HCT116 (cell line): ENCODE data around the gene GALP. TPM values are rescaled to one million over a fixed set of nuclear protein-coding genes. Genes with fewer than 3 reads are reported as not detected.
"Not testable (repeated sequence)": the region's sequence is repeated elsewhere in the genome, so short reads cannot be mapped to it uniquely, and the experiment has no call there.

Experiments used
- ATAC-seq: fragments of 200-7000 bp; cut with Tn5 transposase; 2 replicates; pipeline ENCODE4 v1.9.1; 2020; ENCODE audit warnings: mild to moderate bottlenecking, moderate library complexity
- BruUV-seq: library from RNA; stranded (reverse); fragments of 400-500 nt; replicated peaks from 2 replicates; lab custom pipeline; 2021; lab: Mats Ljungman, UMichigan
- CTCF ChIA-PET: fragments of 300-600 bp; sonication (Branson Sonifier 250); formaldehyde crosslinking; loops from one replicate; lab custom pipeline; 2021; ENCODE audit warnings: antibody characterized with exemption; lab: Charles Lee
- POLR2A ChIA-PET: fragments of 300-600, 350-600 bp; sonication (Branson Sonifier 250); formaldehyde crosslinking; loops from one replicate; lab custom pipeline; 2021; ENCODE audit warnings: antibody characterized with exemption; lab: Charles Lee
- RAD21 ChIA-PET, 2 experiments: fragments of 300-600 bp; sonication (Branson Sonifier 250); formaldehyde crosslinking; loops; one replicate each; lab custom pipeline; 2023; ENCODE audit warnings: low total read pairs in 2 of 2; ENCODE audit not compliant: uncharacterized antibody in 2 of 2, unreplicated experiment in 2 of 2, low non-redundant PET in 1 of 2; lab: Charles Lee
- DNase-seq: peaks from one replicate; pipeline ENCODE4 v3.0.0-alpha.2; 2010; ENCODE audit warnings: low read depth, low spot score
- H2AFZ ChIP-seq: fragments of 200-600 bp; shearing (Covaris generic), sonication (generic); 2 replicates; pipeline ENCODE4 v1.6.1; 2017; ENCODE audit warnings: low read depth, mixed run types, mixed read lengths, antibody characterized with exemption, low read length; ENCODE audit not compliant: poor library complexity, severe bottlenecking
- H3K27ac ChIP-seq: 2 replicates; pipeline ENCODE4 v1.5.1; 2012; ENCODE audit warnings: low read depth, low read length
- H3K27me3 ChIP-seq: fragments of 200-600 bp; sonication (generic); 2 replicates; pipeline ENCODE4 v1.6.1; 2016; ENCODE audit warnings: mixed run types, low read length, mixed read lengths; ENCODE audit not compliant: insufficient read depth
- H3K36me3 ChIP-seq, 2 experiments: fragments of 200-500 bp in 1 of 2; fragments of 200-600 bp in 1 of 2; sonication (Bioruptor generic) in 1 of 2; sonication (generic) in 1 of 2; 2 replicates each; pipeline versions ENCODE4 v1.5.1 to v1.6.1; 2014 to 2016; ENCODE audit warnings: low read length in 2 of 2, inconsistent platforms in 1 of 2, mixed read lengths in 1 of 2, mixed run types in 1 of 2; ENCODE audit not compliant: insufficient read depth in 2 of 2, control insufficient read depth in 1 of 2
- H3K4me1 ChIP-seq, 2 experiments: fragments of 200-600 bp in 1 of 2; sonication (generic) in 1 of 2; 2 replicates each; pipeline versions ENCODE4 v1.5.1 to v1.6.1; 2012 to 2017; ENCODE audit warnings: low read length in 2 of 2, inconsistent platforms in 1 of 2, mild to moderate bottlenecking in 1 of 2, mixed read lengths in 1 of 2, mixed run types in 1 of 2, moderate library complexity in 1 of 2; ENCODE audit not compliant: insufficient read depth in 2 of 2, control insufficient read depth in 1 of 2
- H3K4me2 ChIP-seq: fragments of 200-600 bp; sonication (generic); 2 replicates; pipeline ENCODE4 v1.6.1; 2017; ENCODE audit warnings: mixed run types, low read length, mixed read lengths
- H3K4me3 ChIP-seq, 2 experiments: fragments of 200-600 bp in 1 of 2; sonication (generic) in 1 of 2; replicated peaks in 1 of 2; 2 replicates each; pipeline ENCODE4 v1.5.1; 2011 to 2016; ENCODE audit warnings: low read length in 2 of 2, control low read depth in 1 of 2, low read depth in 1 of 2, mild to moderate bottlenecking in 1 of 2, mixed read lengths in 1 of 2, mixed run types in 1 of 2
- H3K79me2 ChIP-seq: fragments of 200-600 bp; sonication (generic); 2 replicates; pipeline ENCODE4 v1.6.1; 2017; ENCODE audit warnings: mild to moderate bottlenecking, mixed run types, low read length, moderate library complexity, mixed read lengths; ENCODE audit not compliant: insufficient read depth
- H3K9ac ChIP-seq: fragments of 200-600 bp; sonication (generic); 2 replicates; pipeline ENCODE4 v1.6.1; 2016; ENCODE audit warnings: low read length, mixed read lengths
- H3K9me2 ChIP-seq: fragments of 200-600 bp; sonication (generic), shearing (Covaris generic); 2 replicates; pipeline ENCODE4 v1.6.1; 2017; ENCODE audit warnings: mixed run types, mild to moderate bottlenecking, moderate library complexity; ENCODE audit not compliant: insufficient read depth
- H3K9me3 ChIP-seq, 2 experiments: fragments of 200-500 bp in 1 of 2; fragments of 200-600 bp in 1 of 2; sonication (Bioruptor generic) in 1 of 2; sonication (generic) in 1 of 2; 2 replicates each; pipeline ENCODE4 v1.6.1; 2014 to 2017; ENCODE audit warnings: low read length in 2 of 2, mixed read lengths in 2 of 2, inconsistent platforms in 1 of 2, low read depth in 1 of 2, mild to moderate bottlenecking in 1 of 2, mixed run types in 1 of 2, moderate library complexity in 1 of 2; ENCODE audit not compliant: control insufficient read depth in 1 of 2, insufficient read depth in 1 of 2
- H4K20me1 ChIP-seq: fragments of 200-600 bp; sonication (generic), shearing (Covaris generic); 2 replicates; pipeline ENCODE4 v1.6.1; 2017; ENCODE audit warnings: mixed run types, mild to moderate bottlenecking, moderate library complexity; ENCODE audit not compliant: insufficient read depth
- RAD21 ChIP-seq: IDR thresholded peaks from 2 replicates; pipeline ENCODE4 v1.6.1; 2012; ENCODE audit warnings: low read depth, mild to moderate bottlenecking
- intact Hi-C: fragments of 100-400 bp; cut with micrococcal nuclease; formaldehyde crosslinking; loops from 2 replicates; pipeline ENCODE4 v1.10.0; 2022
- total RNA-seq: library from RNA; stranded (reverse); gene quantifications from one replicate; pipeline ENCODE4 v1.2.1, GENCODE V29; 2021; ENCODE audit not compliant: unreplicated experiment
- TF ChIP-seq, protein P1 (sequence below), 3 experiments: fragments of 200-600 bp in 1 of 3; sonication (generic) in 1 of 3; IDR thresholded peaks in 2 of 3; conservative IDR thresholded peaks in 1 of 3; 2 replicates each; pipeline ENCODE4 v1.5.1; 2012 to 2017; ENCODE audit warnings: low read depth in 2 of 3, low read length in 2 of 3, antibody characterized with exemption in 1 of 3, borderline replicate concordance in 1 of 3, control low read depth in 1 of 3, mild to moderate bottlenecking in 1 of 3, mixed read lengths in 1 of 3, mixed run types in 1 of 3, moderate library complexity in 1 of 3; ENCODE audit not compliant: insufficient read depth in 1 of 3

Gene GALP
- total RNA-seq, 1 experiment from 2014 or later: not detected

DNA sequence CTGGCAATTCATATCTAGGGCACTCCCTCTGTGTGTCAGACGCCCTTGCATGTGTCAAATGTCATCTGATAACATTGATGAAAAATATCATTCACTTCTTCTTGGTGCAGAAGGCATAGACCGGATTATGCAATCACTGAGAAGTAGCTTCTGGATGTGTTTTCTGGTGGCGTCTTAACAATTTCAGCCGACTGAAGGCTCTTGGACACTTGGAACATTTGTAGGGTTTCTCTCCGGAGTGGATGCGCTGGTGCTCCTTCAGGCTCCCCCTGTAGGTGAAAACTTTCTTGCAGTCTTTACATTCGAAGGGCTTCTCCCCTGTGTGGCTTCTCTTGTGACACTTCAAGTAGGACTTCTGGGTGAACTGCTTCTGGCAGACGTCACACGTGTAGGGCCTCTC lies 45.6 kb downstream of the GALP start:
- H3K79me2 ChIP-seq, H3K4me2 ChIP-seq, H3K27me3 ChIP-seq, H4K20me1 ChIP-seq, H3K27ac ChIP-seq, DNase-seq, CTCF ChIA-PET: not testable (repeated sequence)
- TF ChIP-seq, protein P1, sequence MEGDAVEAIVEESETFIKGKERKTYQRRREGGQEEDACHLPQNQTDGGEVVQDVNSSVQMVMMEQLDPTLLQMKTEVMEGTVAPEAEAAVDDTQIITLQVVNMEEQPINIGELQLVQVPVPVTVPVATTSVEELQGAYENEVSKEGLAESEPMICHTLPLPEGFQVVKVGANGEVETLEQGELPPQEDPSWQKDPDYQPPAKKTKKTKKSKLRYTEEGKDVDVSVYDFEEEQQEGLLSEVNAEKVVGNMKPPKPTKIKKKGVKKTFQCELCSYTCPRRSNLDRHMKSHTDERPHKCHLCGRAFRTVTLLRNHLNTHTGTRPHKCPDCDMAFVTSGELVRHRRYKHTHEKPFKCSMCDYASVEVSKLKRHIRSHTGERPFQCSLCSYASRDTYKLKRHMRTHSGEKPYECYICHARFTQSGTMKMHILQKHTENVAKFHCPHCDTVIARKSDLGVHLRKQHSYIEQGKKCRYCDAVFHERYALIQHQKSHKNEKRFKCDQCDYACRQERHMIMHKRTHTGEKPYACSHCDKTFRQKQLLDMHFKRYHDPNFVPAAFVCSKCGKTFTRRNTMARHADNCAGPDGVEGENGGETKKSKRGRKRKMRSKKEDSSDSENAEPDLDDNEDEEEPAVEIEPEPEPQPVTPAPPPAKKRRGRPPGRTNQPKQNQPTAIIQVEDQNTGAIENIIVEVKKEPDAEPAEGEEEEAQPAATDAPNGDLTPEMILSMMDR (IDR thresholded peaks at IDR 0.05 in 2 of 3, conservative IDR thresholded peaks at IDR 0.05 in 1 of 3; ENCODE audit: borderline replicate concordance in 1 of 3, insufficient read depth in 1 of 3, low read depth in 2 of 3, low read length in 2 of 3): peak in 2 of 3 experiments; percentile 45; a peak in 3 of 6 replicates
- TF ChIP-seq, all 23 proteins: peak for 1; not testable (repeated sequence) for 22
- H3K9me3 ChIP-seq, POLR2A ChIA-PET, H3K9ac ChIP-seq, H3K4me1 ChIP-seq, H2AFZ ChIP-seq, H3K9me2 ChIP-seq, intact Hi-C loops, H3K4me3 ChIP-seq, RAD21 ChIA-PET, BruUV-seq, H3K36me3 ChIP-seq: not testable (repeated sequence)
- ATAC-seq: peak; percentile 77

DNA sequence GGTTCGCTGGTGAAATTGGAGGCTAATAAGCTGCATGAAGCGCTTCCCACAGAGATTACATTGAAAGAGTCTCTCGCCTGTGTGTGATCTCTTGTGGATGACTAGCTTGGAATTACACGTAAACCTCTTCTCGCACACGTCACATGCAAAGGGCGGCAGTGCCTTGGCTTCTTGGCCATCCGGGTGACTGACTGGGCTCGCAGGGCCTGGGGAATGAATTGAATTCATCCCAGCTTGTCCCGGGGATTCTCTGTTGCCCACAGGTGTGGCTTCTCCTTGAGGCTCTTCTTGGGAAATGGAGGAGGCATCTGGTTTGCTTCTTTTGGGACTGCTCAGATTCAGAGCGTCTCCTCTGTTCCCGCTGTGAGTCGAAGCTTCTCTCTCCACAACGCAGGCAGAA lies 46.0 kb downstream of the GALP start:
- CTCF ChIA-PET: no interaction called here
- Histone ChIP-seq H3K27me3 (no peaks in the 10 kb centered on the region), H3K4me2 (no peak overlapping the region), H3K9me2 (no peaks in the 10 kb centered on the region), H3K9ac (no peak overlapping the region), H3K4me3 (no peak overlapping the region), H3K36me3 (no peaks in the 10 kb centered on the region), H2AFZ (no peak overlapping the region), H4K20me1 (no peaks in the 10 kb centered on the region), H3K27ac (no peak overlapping the region), H3K79me2 (no peaks in the 10 kb centered on the region), H3K4me1 (no peaks in the 10 kb centered on the region), H3K9me3 (no peaks in the 10 kb centered on the region)
- POLR2A ChIA-PET: no interaction called here
- DNase-seq: no peak
- intact Hi-C loops: no loop called here
- no peak for TF ChIP-seq RAD21
- TF ChIP-seq, protein P1 (IDR thresholded peaks at IDR 0.05 in 2 of 3, conservative IDR thresholded peaks at IDR 0.05 in 1 of 3; ENCODE audit: borderline replicate concordance in 1 of 3, insufficient read depth in 1 of 3, low read depth in 2 of 3, low read length in 2 of 3): peak in 1 of 3 experiments; percentile 6; a peak in 1 of 6 replicates
- ATAC-seq: no peak
- BruUV-seq: no TSS peak
- RAD21 ChIA-PET: no interaction called here
